Hepatic stellate cell (primary cell): ENCODE results near the gene SERGEF.

ENCODE experiments used
- DNase-seq: peaks from one replicate; pipeline ENCODE4 v3.0.0; 2011; ENCODE audit warnings: low spot score

The SERGEF gene

DNA sequence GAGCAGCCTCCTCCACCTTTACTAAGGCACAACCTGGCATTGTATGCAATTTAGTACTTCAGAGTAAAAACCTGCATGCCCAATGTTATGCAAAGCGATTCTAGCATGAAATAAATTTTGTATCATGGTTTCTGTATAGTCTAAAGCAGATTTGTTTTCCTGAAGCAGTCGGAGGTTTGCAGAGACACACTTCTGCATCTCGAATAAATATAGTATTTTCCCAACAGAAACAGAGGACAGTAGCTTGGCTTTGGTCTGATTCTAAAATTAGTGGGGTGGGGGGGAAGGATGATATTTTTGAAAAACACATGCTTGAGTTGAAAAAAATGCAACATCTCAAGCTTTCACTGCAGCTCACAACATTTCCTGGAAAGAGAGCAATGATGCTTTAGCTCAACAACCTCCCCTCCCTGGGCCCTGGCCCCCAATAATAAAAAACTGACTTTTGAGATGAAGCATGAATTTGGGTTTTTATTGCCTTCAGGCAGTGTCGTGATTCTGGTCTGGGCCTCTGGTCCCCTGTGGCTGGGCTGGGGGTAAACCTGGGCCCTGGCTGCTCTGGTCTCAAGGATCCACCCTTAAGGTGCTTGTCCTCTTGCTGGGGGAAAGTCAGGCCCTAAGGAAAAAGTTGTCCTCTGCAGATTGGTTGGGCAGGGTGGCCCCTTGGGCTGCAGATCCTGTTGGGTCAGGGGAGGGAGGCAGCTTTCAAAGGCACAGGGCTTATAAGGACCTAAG lies 230.1 kb downstream of the SERGEF start:
- DNase-seq, result no peak

DNA sequence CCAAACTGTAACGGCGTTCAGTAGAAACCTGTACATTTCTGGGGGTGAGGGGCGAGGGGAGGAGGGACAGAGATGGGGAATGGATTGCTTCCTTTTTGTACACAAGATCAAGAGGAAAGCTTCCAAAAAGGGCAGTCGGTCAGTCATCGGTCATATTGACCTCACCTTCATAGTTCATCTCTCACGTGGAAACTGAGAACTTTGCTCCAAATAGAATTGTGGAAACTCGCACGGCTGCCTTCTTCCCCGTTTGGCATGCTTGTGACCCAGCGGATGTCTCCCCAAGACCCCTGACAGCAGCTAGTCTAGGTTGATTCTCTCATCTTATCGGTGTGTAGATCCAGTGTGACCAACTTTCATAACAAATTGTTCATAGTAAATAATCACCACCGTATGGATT lies 230.7 kb downstream of the SERGEF start:
- DNase-seq, result no peak

DNA sequence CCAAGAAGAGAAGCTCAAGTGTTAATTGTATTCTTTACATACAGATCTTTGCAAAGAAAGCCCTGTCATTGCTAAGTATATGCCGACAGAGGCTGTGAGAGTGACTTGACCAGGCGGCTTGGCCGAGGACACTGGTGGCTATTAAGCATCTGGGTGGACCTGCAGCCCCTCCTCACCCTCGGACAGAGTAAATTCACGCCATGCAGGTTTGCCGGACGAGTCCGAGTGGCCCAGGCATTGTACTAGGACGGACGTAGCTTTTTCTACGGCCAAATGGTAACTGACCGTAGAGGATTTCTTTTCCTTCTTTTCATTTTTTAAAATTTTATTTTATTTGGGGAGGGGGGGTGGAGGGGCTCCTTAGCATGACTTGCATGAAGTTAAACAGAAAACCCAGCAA lies 231.2 kb downstream of the SERGEF start:
- DNase-seq, result no peak

GRCh38 chr11:17781221-17781620 lies 231.6 kb downstream of the SERGEF start:
- DNase-seq, result no peak

GRCh38 chr11:17780668-17781067 lies 232.2 kb downstream of the SERGEF start:
- no peak for DNase-seq

DNA sequence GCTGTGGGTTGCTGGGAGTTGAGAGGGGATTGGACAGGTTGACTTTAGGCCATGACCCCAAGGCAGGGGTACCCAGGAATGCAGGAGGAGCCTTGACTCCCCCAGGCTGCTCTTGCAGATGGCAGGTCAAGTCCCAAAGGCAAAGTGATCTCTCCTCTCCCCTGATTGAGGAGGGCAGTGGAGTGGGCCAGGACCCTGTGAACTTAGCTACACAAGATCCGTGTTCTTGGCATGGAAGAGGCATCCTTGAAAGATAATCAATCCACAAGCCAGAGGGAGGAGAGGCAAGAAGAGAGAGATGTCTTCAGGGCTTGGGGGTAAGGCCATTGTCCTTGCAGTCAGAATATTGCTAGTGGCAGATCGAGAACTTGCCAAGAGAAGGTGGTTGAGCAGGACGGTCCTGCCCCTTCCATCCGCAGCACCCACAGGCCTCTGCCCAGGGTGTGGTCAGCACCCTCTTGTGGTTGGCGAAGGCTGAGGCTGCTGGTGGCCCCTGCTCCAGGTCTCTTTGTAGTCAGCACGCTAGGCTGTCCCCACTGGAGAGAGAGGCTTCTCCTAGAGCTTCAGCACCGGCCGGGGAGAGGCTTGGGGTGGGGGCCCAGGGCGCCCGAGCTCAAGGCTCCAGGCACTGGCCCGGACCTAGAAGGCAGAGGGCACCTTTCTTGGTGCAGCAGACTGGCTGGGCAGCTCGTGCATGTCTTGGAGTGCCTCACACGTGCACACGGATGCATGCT lies 232.8 kb downstream of the SERGEF start:
- DNase-seq, result no peak

GRCh38 chr11:17778956-17779860 lies 233.6 kb downstream of the SERGEF start:
- no peak for DNase-seq

DNA sequence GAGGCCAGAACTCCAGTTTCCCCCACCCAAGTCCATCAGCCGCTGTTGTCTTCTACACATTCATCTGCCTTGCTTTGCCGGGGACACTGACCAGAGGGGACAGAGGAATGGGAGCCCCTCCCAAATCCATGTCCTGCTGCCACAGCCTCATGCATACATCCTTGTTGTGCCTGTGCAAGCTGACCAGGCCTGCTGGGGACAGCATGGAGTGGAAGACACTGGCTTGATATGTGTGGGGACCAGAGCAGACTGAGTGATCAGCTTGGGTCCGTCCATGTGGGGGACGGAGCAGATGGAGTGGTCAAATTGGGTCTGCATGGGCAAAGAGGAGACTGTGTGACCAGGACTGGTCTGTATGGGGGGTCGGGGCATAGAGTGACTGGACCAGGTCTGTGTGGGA lies 234.5 kb downstream of the SERGEF start:
- no peak for DNase-seq

GRCh38 chr11:17777738-17778091 lies 235.1 kb downstream of the SERGEF start:
- DNase-seq, result no peak

GRCh38 chr11:17777086-17777737 lies 235.6 kb downstream of the SERGEF start:
- DNase-seq, result no peak

DNA sequence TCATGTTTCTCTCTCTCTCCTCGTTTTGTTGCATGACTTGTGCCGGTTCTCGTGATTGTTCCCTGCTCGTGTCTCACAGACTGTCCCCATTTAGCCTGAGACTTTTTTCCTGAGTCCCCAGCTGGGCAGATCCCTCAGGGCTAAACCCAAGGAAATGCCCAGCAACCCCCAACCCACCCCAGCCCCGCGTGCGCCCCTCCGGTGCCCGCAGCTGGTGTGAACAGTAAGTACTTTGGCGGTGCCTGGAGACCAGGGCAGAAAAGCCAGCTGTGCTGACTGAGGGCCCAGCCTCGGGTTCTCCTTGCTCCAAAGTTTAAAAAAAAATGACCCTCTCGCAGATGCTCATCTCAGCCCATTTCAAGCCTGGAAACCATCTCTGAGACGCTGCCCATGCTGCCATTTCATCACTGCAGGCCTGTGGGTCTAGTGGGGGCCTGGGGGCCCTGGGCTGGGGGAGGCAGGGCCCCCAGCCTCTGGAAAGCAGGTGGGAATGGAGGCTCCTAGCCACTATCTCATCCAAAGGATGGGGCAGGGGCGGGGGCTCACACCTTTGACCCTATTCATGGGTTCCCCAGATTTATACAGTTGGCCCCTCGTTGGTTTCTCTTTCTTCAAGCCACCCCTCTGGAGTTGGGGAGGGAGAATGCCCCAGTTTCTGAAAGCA lies 236.5 kb downstream of the SERGEF start:
- DNase-seq, result no peak

DNA sequence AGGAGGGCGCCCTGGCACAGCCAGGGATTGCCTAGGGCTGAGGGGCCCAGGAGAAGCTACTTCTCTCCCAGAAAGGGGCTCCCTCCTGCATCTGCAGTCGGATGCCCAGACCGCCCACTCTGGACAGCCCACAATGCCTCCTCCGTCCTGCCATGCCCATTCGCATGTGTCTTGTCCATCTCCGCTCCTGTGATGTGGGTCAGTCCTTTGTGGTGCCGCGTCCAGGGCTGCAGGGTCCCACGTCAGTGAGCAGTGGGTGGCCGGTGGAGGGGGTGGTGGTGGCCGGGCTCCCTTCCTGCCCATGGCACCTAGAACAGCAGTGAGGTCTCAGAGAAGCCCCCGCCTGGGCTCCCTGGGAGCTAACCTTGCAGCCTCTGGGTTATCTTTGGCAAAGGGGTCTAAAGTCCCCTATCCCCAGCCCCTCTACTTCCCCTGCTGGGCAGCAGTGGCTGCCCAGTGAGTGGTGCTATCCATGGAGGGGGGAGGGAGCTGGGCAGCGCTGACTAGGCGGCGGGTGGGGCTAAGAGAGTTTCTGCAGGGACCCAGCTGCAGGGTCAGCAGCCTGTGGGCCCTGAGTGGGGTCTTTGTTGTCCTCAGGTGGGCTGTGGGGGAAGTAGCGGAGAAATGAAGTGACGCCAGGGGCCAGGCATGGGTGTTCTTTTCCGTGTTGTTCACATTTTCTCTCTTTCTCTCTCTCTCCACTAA lies 237.2 kb downstream of the SERGEF start:
- DNase-seq, result no peak

DNA sequence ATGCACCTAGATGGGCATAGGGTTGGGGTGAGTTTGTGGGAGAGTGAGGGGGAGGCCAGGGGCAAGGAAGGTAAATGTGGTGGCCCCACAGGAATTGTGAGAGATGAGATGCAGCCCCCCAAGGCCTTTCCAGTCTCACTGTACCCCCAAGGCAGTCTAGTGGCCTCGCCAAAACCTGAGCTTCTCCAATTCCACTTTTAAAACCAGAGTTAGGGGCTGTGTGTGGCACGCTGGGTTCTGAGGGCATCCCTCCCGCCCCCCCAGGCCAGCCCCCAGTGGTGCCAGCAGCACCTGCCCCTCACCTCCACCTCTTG lies 237.9 kb downstream of the SERGEF start:
- DNase-seq, result no peak

DNA sequence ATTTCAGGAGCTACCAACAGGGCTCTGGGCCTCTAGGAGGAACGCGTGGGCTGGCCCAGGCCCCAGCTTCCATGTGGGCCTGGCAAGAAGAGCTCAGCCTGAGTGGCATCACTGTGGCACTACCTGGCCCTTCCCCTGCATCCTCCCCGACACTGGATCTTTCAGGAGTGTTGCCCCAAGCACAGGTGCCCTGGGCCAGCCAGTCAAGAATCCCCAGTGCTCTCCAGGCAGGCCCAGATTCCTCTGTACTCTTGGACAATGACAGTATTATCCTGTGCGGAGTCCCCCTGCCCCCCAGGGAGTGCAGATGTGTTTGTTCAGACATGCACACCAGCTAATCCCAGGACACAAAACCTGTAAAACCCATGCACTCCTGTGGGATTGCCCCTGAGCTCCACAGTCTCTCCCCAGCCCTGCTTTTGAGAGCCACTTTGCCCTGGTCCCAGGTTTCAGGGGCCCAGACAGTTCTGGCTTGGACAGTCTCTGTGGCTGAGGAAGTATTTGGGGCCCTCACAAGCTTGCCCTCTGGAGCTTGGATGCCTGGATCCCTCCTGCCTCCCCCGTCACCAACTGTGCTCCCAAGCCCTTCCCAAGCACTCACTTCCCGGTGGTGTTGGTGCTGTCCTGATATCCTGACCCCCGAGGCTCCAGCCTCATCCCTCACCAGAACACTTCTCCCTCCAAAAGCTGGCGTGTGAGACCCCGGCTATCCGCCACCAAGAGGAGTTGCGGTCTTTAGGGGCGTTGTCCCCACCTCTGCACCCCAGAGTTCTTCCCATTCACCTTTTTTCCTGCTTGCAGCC lies 238.4 kb downstream of the SERGEF start:
- DNase-seq, result no peak

DNA sequence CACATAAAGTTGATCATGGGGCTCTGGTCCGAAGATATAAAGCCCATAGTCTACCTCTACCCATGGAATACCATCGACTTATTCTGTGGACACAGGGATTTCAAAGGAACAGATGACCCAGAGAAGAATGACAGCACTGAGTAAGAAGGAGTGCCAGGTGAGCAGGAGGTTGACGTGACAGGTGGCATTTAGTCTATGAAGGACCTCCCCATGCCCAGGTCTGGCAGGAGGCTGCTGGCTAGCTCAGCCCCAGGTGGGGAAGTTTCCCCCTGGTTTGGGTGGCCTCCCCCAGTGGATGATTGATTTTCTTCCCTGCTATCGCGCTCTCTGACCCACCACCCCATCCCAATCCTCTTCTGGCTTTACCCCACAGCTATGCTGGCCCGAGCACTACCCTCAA lies 239.2 kb downstream of the SERGEF start:
- DNase-seq, result no peak

DNA sequence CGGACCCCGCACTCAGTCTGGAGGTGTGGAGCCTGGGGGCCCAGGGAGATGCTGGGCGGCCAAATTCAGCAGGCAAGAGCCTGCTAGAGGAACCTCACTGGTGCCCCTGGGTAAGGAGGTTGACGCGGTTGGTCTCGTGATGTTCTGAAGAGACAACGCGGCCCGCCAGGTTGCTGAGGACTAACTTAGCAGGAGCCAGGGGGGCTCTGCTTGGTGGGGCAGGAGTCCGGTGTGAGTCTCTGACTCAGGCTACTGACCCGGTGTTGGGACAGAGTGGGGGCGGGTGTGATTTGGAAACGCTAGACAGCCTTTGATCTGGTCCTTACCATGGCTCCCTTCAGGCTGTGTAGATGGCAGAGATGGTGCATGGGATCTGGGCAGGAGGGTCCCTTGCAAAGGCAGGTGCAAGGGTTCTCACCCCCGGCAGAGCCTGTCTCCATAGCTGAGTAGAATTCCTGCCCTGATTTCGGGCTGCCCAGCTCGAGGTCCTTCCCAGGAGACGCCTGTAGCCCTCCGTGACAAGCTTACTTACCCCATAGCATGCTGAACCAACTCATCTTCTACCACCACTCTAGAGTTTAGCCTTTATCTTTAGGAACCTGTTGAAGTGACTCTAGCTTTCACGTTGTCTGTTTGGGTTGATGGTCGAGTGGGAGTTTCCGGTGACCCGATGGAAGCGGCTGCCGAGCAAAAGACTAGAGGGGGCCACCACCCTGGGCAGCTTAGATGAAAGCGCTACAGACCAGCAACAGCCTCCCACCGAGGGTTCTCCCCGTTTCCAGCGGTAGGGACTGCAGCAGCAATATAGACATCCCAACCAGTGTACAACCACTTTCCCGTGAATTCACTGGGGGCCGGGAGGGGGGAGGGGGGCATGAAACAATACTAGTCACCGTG lies 239.9 kb downstream of the SERGEF start:
- DNase-seq, result no peak

GRCh38 chr11:17771841-17772401 lies 240.9 kb downstream of the SERGEF start:
- no peak for DNase-seq

DNA sequence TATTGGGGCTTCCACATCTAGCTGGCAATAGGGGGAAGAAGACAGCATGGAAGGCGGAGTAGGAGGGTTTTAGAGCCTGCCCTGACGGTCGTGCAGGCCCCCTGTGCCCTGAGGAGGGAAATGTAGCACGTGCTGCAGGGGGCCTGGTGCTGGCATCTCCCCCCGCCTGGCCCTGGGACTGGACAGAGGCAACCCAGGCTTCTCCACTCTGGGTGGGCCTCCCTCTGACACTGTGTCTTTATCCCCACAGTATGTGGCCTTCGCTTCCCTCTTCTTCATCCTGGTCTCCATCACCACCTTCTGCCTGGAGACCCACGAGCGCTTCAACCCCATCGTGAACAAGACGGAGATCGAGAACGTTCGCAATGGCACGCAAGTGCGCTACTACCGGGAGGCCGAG lies 241.4 kb downstream of the SERGEF start:
- DNase-seq, result no peak

- DNase-seq, result no peak
Observed at GRCh38 chr11:17770917-17771316, 241.9 kb downstream of the SERGEF start.
